OCI-LY3 (cell line): ENCODE measurements around the gene RPS3.
"Not testable (repeated sequence)": the region's sequence is repeated elsewhere in the genome, so short reads cannot be mapped to it uniquely, and the experiment has no call there.

Experiments used
- H2AFZ ChIP-seq: fragments of 200-600, 300-600 bp; shearing (Covaris generic); 2 replicates; pipeline ENCODE4 v1.6.0; 2014; ENCODE audit warnings: antibody characterized with exemption, low read depth, low read length
- H3K27ac ChIP-seq: fragments of 200-600, 300-600 bp; sonication (generic); 2 replicates; pipeline ENCODE4 v1.5.1; 2014; ENCODE audit warnings: mild to moderate bottlenecking, low read length, moderate library complexity, mixed read lengths
- H3K27me3 ChIP-seq: fragments of 200-600, 300-600 bp; sonication (generic); 2 replicates; pipeline ENCODE4 v1.6.1; 2014; ENCODE audit warnings: low read depth, low read length, mixed read lengths
- H3K36me3 ChIP-seq: fragments of 200-600, 300-600 bp; sonication (generic); replicated peaks from 2 replicates; pipeline ENCODE3; 2014; ENCODE audit warnings: low read depth, low read length, mixed read lengths
- H3K4me1 ChIP-seq: fragments of 300-600, 200-600 bp; sonication (generic); 2 replicates; pipeline ENCODE4 v1.6.1; 2014; ENCODE audit warnings: low read length, mixed read lengths
- H3K4me2 ChIP-seq: fragments of 200-600, 300-600 bp; sonication (generic); 2 replicates; pipeline ENCODE4 v1.6.1; 2014; ENCODE audit warnings: low read length, mixed read lengths
- H3K4me3 ChIP-seq: fragments of 300-600, 200-600 bp; sonication (generic); 2 replicates; pipeline ENCODE4 v1.5.1; 2014; ENCODE audit warnings: antibody characterized with exemption, mild to moderate bottlenecking, low read length, moderate library complexity
- H3K79me2 ChIP-seq: fragments of 300-600, 200-600 bp; shearing (Covaris generic); 2 replicates; pipeline ENCODE4 v1.6.1; 2014; ENCODE audit warnings: mild to moderate bottlenecking, low read length, mixed read lengths
- H3K9ac ChIP-seq: fragments of 300-600, 200-600 bp; shearing (Covaris generic); 2 replicates; pipeline ENCODE4 v1.6.0; 2014; ENCODE audit warnings: mild to moderate bottlenecking, low read length, moderate library complexity
- H3K9me3 ChIP-seq: fragments of 200-600, 300-600 bp; shearing (Covaris generic); 2 replicates; pipeline ENCODE4 v1.6.1; 2014; ENCODE audit warnings: low read length, mixed read lengths; ENCODE audit not compliant: insufficient read depth
- H4K20me1 ChIP-seq: fragments of 200-600, 300-600 bp; sonication (generic); 2 replicates; pipeline ENCODE4 v1.6.1; 2016; ENCODE audit warnings: low read length, mixed read lengths; ENCODE audit not compliant: insufficient read depth
- EZH2phosphoT487 ChIP-seq: fragments of 200-600 bp; shearing (Covaris generic); IDR thresholded peaks from 2 replicates; pipeline ENCODE4 v1.6.1; 2018; ENCODE audit warnings: antibody characterized with exemption, mixed run types, low read depth
- TF ChIP-seq, protein P1 (sequence below): fragments of 200-600, 300-600 bp; sonication (generic); IDR thresholded peaks from 2 replicates; pipeline ENCODE4 v1.5.1; 2014; ENCODE audit warnings: antibody characterized with exemption, low read length, low read depth

Gene RPS3

DNA sequence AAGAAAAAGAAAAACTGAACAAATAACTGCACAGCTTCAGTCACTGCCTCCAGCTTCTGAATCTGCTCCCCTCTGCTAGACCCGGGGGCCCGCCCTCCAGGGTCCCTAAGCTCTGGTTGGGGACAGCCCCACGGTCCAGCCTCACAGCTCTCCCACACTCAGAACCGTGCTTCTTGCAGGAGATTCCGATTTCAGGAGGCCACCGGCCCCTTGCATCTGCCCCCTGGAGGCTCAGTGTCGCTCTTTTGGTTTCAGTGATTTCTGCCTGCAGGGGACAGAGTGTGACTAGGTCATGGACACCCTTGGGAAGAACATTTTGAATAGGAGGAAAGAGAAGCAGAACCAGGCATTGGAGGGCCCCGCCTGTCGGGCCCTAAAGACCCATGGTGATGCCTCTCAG, 23.1 kb upstream of the RPS3 start:
- no peak overlapping the region for H3K9ac ChIP-seq
- peaks cover 14% of the 10 kb centered on the region for H3K27me3 ChIP-seq
- no peaks in the 10 kb centered on the region for H3K4me1 ChIP-seq
- no peak overlapping the region for H3K4me2 ChIP-seq
- no peak overlapping the region for H2AFZ ChIP-seq
- H3K9me3 ChIP-seq: no peaks in the 10 kb centered on the region
- no peak overlapping the region for H3K4me3 ChIP-seq
- no peak for TF ChIP-seq EZH2phosphoT487
- TF ChIP-seq, protein P1, sequence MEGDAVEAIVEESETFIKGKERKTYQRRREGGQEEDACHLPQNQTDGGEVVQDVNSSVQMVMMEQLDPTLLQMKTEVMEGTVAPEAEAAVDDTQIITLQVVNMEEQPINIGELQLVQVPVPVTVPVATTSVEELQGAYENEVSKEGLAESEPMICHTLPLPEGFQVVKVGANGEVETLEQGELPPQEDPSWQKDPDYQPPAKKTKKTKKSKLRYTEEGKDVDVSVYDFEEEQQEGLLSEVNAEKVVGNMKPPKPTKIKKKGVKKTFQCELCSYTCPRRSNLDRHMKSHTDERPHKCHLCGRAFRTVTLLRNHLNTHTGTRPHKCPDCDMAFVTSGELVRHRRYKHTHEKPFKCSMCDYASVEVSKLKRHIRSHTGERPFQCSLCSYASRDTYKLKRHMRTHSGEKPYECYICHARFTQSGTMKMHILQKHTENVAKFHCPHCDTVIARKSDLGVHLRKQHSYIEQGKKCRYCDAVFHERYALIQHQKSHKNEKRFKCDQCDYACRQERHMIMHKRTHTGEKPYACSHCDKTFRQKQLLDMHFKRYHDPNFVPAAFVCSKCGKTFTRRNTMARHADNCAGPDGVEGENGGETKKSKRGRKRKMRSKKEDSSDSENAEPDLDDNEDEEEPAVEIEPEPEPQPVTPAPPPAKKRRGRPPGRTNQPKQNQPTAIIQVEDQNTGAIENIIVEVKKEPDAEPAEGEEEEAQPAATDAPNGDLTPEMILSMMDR: no peak
- no peaks in the 10 kb centered on the region for H3K36me3 ChIP-seq
- H3K79me2 ChIP-seq: no peaks in the 10 kb centered on the region
- no peak overlapping the region for H3K27ac ChIP-seq
- H4K20me1 ChIP-seq: no peaks in the 10 kb centered on the region

DNA sequence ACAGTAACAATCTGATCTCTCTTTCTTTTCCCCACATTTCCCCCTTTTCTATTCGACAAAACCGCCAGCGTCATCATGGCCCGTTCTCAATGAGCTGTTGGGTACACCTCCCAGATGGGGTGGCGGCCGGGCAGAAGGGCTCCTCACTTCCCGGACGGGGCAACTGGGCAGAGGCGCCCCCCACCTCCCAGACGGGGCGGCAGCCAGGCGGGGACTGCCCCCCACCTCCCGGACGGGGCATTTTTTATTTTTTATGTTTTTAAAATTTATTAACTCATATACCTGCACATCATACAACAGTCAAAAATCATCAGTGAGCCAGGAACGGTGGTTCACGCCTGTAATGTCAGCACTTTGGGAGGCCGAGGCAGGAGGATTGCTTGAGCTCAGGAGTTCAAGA, 20.5 kb upstream of the RPS3 start:
- not testable (repeated sequence) for H3K4me1 ChIP-seq, H3K36me3 ChIP-seq, H3K4me3 ChIP-seq, H3K27me3 ChIP-seq, H2AFZ ChIP-seq, H3K27ac ChIP-seq, H3K9me3 ChIP-seq, H4K20me1 ChIP-seq, H3K9ac ChIP-seq, H3K4me2 ChIP-seq, H3K79me2 ChIP-seq

DNA sequence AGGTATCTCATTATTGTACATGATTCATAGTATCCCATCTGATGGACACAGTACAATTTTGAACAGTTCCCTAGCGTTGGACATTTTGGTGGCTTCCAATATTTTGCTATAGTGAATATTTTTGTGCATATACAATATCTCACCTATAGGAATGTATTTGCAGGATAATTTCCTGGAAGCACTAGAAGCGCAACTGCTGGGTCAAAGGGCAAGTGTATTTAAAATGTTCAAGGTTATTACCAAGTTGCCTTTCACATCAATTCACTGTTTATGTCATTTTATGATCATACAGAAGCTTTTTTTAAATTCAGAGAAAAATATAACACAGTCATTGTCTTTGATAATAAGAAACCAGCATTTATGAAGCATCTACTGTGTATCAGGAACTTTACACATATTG, 19.1 kb upstream of the RPS3 start:
- Histone ChIP-seq H3K36me3 (no peaks in the 10 kb centered on the region), H3K4me2 (no peak overlapping the region), H3K4me1 (0 out of 2 replicates have a peak, but pooled peaks cover 3% of the 10 kb centered on the region), H4K20me1 (no peaks in the 10 kb centered on the region), H3K9ac (no peak overlapping the region), H3K27me3 (no peaks in the 10 kb centered on the region), H3K4me3 (no peak overlapping the region), H2AFZ (no peak overlapping the region), H3K27ac (no peak overlapping the region), H3K79me2 (no peaks in the 10 kb centered on the region), H3K9me3 (no peaks in the 10 kb centered on the region)
- TF ChIP-seq, protein P1: no peak
- no peak for TF ChIP-seq EZH2phosphoT487

DNA sequence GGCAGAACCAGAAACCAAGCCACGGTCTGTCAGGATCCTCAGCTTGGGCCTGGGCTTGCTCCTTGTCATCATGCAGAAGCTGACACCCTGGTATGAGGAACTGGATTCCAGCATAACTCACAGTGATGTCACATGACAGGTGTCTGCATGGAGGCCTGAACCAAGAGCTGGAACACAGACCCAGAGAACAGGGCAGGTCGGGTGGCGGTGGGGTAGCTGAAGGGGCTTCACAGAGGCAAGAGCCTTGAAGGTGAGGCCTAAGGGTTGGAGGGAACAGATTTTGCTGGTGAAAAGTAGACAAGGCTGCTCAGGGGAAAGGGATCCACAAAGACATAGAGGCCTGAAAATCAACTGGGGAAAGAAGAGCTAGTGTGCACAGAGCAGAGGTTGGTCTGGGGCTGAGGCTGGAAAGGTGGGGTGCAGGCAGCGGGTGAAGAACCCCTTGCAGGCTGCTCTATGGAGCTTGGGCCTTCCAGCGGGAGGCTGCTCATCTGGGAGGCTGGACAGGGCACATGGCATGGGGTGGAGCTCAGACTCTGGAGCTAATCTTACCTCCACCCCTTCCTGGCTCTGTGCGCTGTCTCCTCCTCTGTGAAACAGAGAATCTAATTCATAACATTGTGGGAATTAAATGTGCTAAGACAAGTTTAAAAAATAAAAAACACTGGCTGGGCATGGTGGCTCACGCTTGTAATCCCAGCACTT, 18.4 kb upstream of the RPS3 start:
- Histone ChIP-seq H3K9me3 (no peaks in the 10 kb centered on the region), H3K27me3 (no peaks in the 10 kb centered on the region), H3K4me2 (no peak overlapping the region), H3K79me2 (no peaks in the 10 kb centered on the region), H3K27ac (no peak overlapping the region), H3K9ac (no peak overlapping the region), H3K4me3 (no peak overlapping the region), H3K4me1 (0 out of 2 replicates have a peak, but pooled peaks cover 3% of the 10 kb centered on the region), H4K20me1 (no peaks in the 10 kb centered on the region), H2AFZ (peak overlapping the region; percentile 46; the same call in 1 of the 2 replicates), H3K36me3 (no peaks in the 10 kb centered on the region)
- TF ChIP-seq EZH2phosphoT487: no peak
- TF ChIP-seq, protein P1: no peak
